ENCODE data around the gene SECISBP2L.

The SECISBP2L gene

DNA sequence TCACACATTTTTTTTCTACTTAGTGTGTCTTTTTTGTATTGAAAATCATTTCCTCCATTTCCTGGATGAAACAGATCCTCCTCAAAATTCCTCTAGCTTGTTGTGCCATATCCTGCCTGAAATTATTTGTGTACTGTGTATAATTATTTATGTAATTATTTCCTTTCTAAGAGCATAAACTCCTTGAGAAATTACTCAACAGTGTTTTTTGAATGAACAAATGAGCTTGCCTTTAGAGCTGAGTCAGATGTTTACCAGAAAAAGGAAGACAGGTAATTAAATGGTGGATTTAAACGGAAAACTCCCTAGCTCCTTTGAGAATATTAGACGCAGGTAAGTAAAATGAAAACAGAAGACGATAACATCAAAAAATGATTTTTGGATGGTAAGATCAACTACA, 13.2 kb upstream of the SECISBP2L start:
- no peak for DNase-seq

DNA sequence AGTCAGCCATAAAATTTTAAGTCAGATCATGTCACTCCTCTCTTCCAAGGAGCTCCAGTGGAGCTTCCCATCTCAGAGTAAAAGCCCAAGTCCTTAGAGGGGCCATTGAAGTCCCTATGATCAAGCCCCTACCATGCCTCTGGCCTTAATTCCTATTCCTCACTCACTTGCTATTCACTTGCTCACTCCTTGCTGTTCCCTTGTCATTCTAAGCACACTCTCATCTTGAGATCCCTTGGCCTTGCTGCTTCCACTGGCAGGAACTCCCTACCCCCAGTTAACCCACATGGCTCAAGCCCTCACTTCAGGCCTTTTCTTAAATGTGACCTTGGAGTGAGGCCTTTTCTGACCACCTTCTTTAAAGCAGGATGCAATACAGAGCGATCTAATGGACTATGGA, 12.3 kb upstream of the SECISBP2L start:
- DNase-seq: no peak

DNA sequence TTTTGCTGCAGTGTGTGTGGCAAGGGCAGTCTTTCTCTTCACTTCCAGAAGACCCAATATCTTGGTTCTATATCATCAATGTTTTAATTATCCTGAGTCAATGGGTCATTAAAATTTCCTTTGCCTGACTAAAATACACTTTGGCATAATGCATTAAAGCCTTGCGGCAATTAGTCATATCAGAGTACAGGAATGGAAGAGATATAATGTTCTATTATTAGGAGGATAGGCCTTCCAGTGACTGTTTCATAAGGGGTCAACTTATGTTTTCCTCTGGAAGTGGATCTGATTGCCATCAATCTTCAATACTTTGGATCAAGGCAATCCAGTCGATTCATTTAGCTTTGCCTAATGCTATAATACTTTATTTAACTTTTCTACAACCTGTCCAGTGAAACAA, 9.4 kb upstream of the SECISBP2L start:
- no peak for DNase-seq

DNA sequence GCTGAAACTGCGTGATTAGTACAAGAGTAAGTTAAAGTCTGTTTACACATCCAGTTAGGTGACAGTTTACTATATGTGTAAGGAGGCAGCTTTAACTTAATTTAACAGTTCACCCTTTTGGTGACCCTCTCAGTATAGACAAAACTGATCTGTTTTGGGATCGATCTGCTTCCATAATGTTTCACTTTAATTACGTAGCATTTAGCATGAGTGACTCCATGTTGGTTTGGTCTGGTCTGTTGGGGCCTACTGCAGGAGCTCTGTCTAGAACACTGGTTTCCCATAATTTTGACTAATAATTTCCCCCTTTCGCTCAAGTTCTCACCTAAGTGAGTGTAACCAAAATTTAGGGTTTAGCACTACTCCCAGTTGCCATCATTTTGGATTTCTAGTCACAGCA, 6.4 kb upstream of the SECISBP2L start:
- DNase-seq: no peak

DNA sequence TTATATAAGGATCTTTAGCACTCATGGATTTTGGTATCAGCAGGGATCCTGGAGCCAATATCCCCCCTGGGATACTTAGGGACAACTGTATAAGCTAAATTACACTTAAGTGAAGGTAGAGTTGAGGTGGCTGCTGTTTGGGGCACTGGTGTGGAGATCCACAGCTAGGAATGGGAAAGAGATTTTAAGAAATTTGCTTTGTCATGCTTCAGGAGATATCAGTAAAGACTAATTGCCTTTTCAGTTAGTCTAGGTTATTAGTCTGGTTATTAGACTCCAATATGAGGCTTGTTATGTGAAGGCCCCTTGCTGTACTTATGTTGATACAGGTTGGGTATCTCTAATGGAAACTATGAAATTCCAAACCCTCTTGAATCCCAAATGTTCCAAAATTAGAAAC, 1.2 kb upstream of the SECISBP2L start:
- DNase-seq: no peak

DNA sequence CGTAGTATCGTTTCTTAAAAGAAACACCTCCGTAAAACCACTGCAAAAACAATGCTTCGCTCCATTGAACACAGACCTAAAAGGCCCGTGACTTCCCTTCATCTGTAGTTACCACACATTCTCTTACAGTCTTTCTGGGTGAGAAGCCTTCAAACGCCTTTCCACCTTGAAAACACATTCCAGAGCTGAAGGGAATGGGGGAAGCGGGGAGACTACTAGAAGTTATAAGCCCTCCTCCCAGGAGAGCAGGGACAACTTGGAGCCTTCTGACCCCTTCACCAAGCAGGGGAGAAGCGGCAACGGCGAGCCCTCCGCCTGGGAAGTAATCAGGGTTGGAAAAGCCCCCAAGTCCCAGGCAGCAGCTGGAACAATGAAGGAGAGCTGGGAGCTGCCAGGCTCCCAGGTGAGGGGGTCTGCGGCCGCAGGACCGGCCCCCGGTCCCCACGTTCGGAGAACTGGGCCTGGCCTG, 461 bp downstream of the SECISBP2L start:
- DNase-seq: no peak

DNA sequence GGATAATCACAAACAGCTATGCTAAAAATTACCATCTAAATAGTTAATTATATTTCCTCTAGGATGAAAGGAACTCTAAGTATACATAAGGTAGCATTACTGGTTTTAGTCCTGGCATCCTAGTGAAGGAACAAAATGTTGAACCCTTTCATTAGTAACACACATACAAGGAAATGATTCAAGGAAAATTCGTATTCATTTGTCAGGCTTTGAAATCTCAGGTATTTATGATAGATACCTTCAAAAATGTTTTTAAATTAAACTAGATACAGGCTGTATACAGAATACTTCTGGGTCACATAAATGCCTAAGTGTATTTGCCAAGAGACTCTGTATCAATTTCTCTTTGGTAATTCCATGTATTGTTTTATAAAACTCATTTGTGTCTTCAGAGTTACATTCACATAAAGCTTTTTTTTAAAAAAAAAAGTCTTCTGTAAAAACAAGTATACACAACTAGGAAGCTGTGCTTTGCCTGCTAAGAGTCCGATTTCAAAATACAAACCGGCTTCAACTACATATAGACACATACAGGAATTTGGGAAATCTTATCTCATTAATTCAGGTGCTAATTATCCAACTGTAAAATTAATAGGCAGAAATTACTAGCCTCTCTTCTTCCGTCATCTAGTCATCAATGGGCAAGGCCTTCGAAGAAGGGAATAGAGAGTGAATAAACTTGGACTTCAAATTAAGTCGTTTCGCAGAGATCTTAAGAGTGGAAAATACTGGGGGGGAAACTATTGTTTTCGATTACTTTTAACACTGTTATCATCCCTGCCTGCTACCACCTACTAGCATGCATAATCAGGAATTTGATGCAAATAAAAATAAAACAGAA, 1.3 kb downstream of the SECISBP2L start:
- DNase-seq: no peak

DNA sequence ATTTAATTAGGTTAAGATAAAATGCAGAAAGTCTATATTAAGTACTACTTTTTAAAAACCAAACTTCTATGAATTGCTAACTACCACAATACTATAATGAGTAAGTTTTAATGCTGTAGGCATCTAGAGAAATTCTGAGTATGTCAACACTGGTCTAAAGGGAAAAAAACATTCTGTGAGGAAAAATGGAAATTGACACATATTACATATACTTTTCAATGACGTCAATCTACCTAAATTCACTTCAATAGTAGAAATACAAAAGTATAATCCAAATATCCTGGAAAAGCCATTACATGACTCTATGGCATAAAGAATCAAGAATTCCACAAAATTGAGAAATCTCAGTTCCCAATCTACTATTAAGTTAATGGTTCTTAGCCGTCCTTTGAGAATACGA, 2.2 kb downstream of the SECISBP2L start:
- DNase-seq: no peak

DNA sequence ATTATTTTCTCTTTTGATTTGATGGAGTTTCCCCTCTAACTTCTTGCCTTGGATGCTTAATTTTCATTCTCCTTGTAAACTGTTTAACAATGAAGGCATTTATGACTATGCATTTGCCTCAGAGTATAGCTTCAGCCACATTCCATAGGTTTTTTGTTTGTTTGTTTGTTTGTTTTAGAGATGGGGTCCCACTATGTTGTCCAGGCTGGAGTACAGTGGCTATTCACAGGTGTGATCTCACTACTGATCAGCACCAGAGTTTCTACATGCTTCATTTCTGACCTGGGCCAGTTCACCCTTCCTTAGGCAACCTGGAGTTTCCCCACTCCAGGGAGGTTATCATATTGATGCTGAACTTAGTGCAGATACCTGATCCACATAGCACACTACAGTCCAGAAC, 4.1 kb downstream of the SECISBP2L start:
- DNase-seq: no peak

DNA sequence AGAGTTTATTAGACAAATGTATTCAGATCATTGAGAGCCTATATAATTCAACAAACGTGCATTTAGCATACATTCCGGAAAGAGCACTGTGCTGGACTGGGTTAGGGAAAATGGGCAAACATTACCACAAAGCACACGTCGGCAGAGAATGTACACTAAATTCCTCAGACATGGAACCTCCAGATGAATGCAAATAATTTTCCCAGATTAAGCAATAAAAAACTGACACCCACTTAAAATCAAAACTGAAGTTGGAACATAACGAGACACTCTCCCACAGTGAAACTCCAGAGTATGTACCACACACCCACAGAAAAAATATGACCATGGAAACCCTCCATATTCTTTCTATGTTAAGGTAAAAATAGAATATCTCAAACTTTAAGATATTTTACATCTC, 4.8 kb downstream of the SECISBP2L start:
- DNase-seq: no peak

DNA sequence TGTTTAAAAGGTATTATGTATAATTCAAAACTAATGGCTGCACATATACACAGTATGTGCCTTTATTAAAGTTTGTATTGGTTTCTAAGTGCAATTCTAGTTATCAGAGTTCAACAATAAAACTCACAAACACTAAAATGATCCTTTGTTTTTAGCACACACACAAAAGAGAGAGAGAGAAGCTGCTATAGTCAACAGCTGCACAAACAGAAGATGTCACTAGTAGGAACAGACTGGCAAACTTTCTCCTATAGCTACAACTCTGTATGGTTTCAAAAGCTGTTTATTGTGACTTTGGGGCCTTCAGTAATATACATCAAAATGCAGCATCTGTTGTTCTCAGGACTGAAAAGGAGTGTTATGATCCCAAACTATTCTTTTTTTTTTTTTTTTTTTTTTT, 6.1 kb downstream of the SECISBP2L start:
- no peak for DNase-seq

DNA sequence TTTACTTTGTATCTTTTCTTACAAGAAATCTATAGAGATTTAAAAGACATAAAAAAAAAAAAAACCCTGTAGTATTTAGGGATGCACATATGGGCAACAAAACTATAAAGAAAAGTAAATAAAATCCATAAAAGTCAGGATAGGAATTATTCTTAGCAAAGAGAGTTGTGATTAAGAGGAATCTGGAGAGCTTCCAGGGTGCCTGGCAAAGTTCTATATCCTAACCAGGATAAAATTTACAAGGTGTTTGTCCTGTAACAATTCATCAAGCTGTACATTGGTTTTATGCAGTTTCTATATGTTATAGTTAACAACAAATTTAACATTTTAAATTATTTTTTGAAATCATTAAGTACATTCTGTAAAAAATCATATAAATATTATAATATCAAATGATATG, 7.9 kb downstream of the SECISBP2L start:
- no peak for DNase-seq

DNA sequence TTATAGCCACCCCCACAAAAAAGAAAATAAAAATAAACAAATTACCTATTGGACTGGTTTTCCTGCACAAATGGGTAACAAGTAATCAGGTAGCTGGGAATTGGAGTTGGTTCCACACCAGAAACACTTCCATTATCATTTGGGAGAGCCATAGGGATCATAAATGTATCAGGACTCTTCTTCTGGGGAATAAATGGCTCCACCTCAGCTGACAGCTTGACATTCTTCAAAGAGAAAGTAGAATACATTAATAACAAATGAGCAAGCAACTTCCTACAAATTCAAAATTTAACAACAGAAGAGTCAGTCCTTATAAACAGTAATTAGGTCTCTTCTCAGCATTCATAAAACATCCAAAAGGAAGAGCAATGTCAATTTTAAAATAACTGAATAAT, 8.7 kb downstream of the SECISBP2L start:
- no peak for DNase-seq

DNA sequence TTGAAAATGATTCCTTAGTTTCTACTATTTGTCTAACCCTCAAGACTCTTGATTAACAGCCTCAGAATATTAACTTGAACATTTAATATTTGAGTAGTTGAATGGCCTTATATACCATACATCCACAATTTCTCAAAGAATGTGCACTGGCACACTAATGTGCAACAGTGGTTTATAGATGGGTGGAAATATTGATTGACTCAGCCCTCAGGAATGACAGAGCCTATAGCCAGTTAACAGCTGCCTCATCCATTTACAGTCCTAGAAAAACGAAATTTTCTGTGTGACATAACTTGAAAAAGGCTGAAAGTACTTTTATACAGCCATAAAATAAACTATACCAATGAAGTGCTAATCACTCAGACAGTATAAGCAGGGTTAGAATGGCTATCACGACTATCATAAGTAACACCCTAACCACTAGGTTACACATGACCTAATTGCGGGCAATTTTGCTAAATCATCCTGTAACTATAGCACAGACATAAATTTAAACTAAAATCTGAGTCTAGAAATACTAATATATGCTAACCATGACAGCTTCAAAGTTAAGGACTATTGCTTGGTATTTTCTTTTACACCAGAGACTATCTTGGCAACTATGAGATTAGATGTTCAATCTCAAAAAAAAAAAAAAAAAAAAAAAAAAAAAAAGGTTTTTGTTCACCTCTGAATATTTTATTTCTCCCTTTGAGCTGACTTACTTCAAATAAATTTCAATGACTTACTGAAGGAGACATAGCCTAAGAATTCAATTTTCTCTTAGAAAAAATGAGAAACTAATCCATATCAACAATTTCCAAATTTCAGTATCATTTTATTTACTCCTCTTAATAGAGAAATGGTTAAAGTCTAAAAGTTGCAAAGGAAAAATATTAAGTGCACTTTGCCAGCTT, 9.3 kb downstream of the SECISBP2L start:
- no peak for DNase-seq

DNA sequence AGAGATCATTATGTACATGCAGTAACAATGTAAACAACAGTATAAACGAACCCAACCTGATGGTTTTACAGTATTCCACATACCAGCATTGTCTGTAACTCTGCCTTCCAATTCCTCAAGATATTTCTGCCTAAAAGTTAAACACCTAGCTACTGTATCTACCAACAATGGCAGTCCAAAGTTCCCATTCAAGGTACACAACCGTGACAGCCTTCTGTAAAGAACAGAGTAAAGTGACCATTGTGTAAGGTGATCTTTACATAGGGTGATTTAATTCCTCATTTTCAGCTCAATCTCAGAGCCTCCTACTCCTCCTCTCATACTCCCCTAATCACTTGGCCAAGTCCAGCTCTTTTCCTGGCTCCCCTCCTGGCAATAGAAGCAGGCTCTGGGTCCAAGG, 10.4 kb downstream of the SECISBP2L start:
- DNase-seq: no peak

DNA sequence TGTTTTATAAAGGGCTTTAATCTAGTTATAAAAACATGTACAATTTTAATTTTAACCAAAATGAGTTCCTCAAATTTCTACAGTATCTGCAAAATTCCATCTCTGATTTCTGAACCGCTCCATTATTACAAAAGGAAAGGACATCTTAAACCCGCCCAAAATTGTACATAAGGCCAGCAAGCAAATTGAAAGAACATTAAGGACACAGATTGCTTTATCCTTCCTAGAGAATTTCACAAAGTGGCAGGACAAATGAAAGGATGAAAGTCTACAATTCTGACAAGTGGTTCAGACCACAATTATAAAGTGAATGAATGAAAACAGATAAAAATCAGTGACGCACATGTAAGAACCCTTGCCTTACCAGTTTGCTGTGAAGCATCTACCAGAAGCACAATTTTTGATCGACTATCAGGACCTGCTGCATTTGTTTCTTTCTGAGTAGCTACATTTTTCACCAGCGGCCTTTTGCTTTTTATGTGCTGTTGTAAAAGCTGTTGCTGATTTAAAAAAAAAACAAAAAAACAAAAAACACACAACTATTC, 13.6 kb downstream of the SECISBP2L start:
- DNase-seq: no peak

DNA sequence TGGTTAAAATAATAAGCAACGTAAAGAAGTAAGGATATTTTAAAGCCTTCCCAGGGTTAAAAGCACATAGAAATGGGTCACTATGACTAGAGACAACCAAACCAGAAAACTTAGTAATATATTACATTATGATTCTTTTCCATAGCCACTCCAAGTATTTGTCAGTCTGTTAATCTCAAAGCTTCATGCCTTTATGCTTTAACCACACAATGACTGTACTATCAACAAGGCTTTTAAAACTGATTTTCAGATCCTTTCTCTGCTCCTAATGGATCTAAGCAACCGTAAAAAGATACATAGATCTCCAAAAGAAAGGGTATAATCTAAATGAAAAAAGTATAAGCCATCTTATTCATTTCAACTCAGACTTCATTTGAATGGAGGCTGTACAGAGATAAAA, 14.4 kb downstream of the SECISBP2L start:
- DNase-seq: no peak

DNA sequence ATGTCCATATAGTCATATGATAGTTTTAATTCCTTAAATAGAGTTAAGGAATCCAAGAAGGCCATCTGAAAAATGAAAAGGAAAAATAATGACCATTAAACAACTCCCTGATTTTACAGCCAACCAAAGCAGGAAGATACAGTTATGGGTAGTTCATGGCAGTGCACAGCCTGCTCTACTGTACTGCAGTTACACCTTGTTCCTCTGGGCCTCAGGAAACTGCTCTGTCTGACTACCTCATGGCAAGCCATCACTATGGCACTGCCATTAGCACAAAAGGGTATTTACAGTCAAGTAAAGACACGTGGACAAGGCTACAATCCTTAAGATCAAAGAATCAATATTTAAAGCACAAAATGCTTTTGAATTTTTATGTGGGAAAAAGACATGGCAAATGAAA, 19.5 kb downstream of the SECISBP2L start:
- no peak for DNase-seq

DNA sequence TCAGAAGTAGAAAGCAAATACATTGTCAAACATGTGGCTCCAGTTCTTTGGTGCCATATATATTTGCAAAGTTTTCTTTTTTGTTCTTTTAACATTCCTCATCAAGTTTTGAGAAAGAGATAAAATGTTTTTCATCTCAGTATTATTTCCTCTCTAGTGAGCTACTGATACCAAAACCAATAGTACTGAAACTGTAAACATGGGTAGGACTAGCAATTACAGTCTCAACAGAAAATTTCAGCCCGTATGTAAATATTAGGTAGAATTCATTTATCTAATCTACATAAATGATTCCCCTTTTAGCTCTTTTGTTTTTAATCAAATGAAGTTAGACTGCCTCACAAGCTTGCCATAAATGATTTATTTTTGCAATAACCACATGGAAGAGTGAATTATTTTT, 21.4 kb downstream of the SECISBP2L start:
- DNase-seq: no peak

DNA sequence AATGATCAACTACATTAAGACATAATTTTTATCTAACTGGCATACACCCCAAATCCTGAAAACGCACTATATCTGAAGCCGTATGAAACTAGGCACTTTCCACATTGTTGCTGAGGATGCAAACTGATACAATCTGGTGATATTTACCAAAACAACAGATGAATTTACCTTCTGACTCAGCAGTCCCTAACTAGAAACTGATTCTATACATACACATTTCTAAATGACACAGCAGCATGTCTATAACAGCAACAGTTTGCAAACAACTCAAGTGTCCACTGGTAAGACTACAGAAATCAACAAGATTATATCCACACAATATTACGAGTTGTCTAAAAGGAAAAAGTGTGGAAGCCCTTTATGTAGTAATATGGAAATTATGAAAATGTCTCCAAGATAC, 22.9 kb downstream of the SECISBP2L start:
- DNase-seq: no peak

DNA sequence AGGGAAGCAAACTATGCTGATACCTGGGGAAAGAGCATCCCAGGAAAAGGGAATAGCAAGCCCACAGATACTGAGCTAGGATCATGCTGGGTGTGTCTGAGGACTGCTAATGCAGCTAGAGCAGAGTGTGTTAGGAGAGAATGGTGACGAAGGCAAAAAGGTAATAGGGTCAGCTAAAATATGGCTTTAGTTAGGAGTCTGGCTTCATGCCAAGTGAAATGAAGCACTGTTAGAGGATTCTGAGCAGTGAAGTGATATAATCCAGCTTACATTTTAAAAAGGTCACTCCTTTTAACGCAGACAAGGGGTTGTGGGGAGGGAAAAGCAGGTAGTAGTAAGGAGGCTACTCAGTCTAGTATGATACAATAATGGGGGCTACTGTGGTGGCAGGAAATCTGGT, 30.4 kb downstream of the SECISBP2L start:
- DNase-seq: no peak

DNA sequence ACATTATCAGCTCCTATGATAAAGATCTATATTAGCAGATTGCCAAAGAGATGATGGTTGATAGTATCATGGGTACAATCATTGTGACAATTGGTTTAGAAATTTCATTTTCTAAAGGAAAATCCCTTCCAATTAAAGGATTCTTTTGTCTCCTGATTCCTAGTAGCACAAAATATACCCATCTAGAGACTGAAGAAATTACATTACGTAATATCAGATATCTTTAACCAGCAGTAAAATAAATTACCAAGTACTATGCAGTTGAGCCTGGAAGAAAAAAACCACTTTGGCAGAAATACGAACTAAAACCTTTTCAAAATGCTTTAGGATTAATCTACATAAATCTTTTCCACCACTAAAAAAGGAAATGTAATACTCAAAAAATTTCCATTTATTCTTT, 46.9 kb downstream of the SECISBP2L start:
- no peak for DNase-seq

DNA sequence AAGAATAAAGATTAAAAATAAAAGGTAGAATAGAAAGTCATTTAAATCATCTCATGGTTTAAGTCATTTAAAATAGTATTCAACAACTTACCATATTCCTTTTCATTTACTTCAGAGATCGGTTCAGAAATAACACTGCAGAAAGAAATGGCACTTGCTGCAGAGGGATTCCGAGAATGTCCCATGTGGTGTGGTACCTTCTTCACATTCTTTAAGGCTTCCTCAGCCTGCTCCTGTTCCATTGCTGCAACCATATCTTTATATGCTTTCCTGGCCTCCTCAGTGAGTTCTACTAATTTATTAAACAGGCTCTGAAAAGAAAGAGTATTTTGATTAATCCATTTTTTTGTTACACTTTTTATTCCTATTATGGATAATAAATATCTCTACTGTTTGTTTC, 50.0 kb downstream of the SECISBP2L start:
- DNase-seq: no peak

DNA sequence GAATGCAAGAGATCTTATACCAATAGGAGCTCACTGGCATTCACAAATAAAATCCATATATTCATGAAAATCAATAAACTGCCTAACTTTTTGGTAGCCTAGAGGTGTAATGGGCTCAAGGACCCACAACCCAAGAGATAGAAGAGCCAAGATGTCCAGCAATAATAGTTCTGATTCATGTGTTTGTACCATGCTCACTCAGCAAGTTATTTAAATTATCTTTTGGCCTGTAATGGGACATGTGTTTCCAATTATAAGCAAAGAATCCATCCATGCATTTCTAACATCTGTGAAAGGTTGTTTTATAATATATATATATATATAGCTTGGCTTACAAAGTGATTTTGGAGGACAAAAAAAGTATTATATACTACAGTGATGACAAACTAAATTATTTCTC, 52.9 kb downstream of the SECISBP2L start:
- DNase-seq: no peak
